AG04450 (cell line): ENCODE results near the gene SP9. TPM values are rescaled to one million over a fixed set of nuclear protein-coding genes. Genes with fewer than 3 reads are reported as not detected.

ENCODE experiments used
- CTCF ChIA-PET: fragments of 300-600, 350-600 bp; formaldehyde crosslinking; extraction: SDS; loops from one replicate; lab custom pipeline; 2022; ENCODE audit warnings: antibody characterized with exemption, inconsistent platforms; lab: Charles Lee
- POLR2A ChIA-PET: fragments of 350-600 bp; formaldehyde crosslinking; extraction: SDS; loops from one replicate; lab custom pipeline; 2021; ENCODE audit warnings: antibody characterized with exemption, inconsistent platforms; lab: Yijun Ruan, JAX
- DNase-seq: peaks from one replicate; pipeline ENCODE4 v3.0.0-alpha.2; 2011; ENCODE audit warnings: low read depth, low spot score
- H3K27ac ChIP-seq: one replicate; pipeline ENCODE4 v1.5.1; 2012; ENCODE audit warnings: low read depth, low read length, control low read depth
- H3K27me3 ChIP-seq: one replicate; pipeline ENCODE4 v1.6.0; 2012; ENCODE audit warnings: low read length; ENCODE audit not compliant: control insufficient read depth, insufficient read depth
- H3K4me3 ChIP-seq: 2 replicates; pipeline ENCODE4 v1.5.1; 2011; ENCODE audit warnings: mild to moderate bottlenecking, low read depth, low read length, control low read depth
- H3K9me3 ChIP-seq: 2 replicates; pipeline ENCODE4 v1.5.1; 2012; ENCODE audit warnings: low read length; ENCODE audit not compliant: control insufficient read depth, insufficient read depth
- CTCF ChIP-seq: IDR thresholded peaks from 2 replicates; pipeline ENCODE4 v1.5.1; 2011; ENCODE audit warnings: low read depth, low read length, control low read depth, inconsistent platforms
- polyA plus RNA-seq: library from polyadenylated mRNA; depleted of rRNA; stranded (reverse); fragments of >200 nt; gene quantifications from 2 replicates; pipeline ENCODE4 v1.2.3, GENCODE V29; 2011

Gene SP9
- polyA plus RNA-seq, 1 experiment = not detected

DNA sequence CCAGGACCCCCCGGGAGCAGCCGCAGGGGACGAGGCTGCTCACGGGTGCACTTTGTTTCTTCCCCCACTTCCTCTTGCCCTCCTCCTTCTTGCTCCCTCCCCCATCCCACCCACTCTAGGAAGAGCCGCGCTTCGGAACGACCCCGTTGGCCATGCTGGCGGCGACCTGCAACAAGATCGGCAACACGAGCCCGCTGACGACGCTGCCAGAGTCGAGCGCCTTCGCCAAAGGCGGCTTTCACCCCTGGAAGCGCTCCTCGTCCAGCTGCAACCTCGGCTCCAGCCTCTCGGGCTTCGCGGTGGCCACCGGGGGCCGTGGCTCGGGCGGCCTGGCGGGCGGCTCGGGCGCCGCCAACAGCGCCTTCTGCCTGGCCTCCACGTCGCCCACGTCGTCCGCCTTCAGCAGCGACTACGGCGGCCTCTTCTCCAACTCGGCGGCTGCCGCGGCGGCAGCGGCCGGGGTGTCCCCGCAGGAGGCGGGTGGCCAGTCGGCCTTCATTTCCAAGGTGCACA is 1.3 kb downstream of the SP9 start:
- CTCF ChIA-PET = interaction anchor here (0.8 kb wide), 1 partner anchor 12 kb away, joined by 3 read pairs; no protein-coding TSS in a partner anchor
- no peak for DNase-seq
- no peak for TF ChIP-seq CTCF
- POLR2A ChIA-PET = no interaction called here
- Histone ChIP-seq H3K4me3 (peak overlapping the region; percentile 25; the same call in 1 of the 2 replicates), H3K27ac (no peak overlapping the region), H3K27me3 (peaks cover 95% of the 10 kb centered on the region), H3K9me3 (peaks cover 8% of the 10 kb centered on the region; the same call in 1 of the 2 replicates)

DNA sequence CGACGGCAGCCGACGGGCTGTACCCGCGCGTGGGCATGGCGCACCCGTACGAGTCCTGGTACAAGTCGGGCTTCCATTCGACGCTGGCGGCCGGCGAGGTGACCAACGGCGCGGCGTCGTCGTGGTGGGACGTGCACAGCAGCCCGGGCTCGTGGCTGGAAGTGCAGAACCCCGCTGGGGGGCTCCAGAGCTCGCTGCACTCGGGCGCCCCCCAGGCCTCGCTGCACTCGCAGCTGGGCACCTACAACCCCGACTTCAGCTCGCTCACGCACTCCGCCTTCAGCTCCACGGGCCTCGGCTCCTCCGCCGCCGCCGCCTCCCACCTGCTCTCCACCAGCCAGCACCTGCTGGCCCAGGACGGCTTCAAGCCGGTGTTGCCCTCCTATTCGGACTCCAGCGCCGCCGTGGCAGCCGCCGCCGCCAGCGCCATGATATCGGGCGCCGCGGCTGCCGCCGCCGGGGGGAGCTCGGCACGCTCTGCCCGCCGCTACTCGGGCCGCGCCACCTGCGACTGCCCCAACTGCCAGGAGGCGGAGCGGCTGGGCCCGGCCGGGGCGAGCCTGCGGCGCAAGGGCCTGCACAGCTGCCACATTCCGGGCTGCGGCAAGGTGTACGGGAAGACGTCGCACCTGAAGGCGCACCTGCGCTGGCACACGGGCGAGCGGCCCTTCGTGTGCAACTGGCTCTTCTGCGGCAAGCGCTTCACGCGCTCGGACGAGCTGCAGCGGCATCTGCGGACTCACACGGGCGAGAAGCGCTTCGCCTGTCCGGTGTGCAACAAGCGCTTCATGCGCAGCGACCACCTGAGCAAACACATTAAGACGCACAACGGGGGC is 2.0 kb downstream of the SP9 start:
- no peak for TF ChIP-seq CTCF
- DNase-seq = no peak
- CTCF ChIA-PET = interaction anchor here (0.8 kb wide), 1 partner anchor 11 kb away, joined by 3 read pairs; no protein-coding TSS in a partner anchor
- no peak overlapping the region for H3K27ac ChIP-seq
- peaks cover 8% of the 10 kb centered on the region; the same call in 1 of the 2 replicates for H3K9me3 ChIP-seq
- peaks cover 90% of the 10 kb centered on the region for H3K27me3 ChIP-seq
- no peak overlapping the region for H3K4me3 ChIP-seq
- POLR2A ChIA-PET = no interaction called here

DNA sequence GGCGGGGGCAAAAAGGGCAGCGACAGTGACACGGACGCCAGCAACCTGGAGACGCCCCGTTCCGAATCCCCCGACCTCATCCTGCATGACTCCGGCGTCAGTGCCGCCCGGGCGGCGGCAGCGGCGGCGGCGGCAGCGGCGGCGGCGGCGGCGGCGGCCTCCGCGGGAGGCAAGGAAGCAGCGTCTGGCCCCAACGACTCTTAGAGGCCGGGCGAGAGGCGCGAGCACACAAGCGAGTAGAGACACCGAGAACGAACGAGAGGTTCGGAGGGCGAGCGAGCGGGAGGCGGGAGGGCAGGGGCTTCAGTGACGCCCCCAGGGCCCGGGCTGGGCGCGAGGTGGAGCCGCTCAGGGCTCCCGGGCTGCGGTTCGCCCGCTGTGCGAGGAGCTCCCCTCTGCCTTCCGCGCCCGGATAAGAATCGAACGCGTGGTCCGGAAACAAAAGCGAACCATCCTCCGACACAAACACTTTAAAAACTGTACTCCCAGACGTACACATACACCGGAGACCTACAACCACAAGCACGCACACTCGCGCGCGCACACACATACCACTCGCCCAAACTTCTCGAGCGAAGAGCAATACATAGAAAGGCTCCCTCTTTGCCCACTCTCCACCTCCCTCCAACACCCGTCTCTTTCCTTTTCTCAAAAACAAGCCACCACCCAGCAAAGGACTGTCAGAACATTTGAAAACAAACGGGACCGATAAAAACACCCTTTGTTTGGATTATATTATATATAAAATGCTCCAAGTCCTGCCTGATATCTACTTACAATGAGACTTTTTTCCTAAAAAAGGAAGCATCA is 2.8 kb downstream of the SP9 start:
- DNase-seq = no peak
- POLR2A ChIA-PET = no interaction called here
- Histone ChIP-seq H3K9me3 (peaks cover 8% of the 10 kb centered on the region; the same call in 1 of the 2 replicates), H3K27me3 (peaks cover 90% of the 10 kb centered on the region), H3K27ac (no peak overlapping the region), H3K4me3 (no peak overlapping the region)
- CTCF ChIA-PET = no interaction called here
- TF ChIP-seq CTCF = no peak

DNA sequence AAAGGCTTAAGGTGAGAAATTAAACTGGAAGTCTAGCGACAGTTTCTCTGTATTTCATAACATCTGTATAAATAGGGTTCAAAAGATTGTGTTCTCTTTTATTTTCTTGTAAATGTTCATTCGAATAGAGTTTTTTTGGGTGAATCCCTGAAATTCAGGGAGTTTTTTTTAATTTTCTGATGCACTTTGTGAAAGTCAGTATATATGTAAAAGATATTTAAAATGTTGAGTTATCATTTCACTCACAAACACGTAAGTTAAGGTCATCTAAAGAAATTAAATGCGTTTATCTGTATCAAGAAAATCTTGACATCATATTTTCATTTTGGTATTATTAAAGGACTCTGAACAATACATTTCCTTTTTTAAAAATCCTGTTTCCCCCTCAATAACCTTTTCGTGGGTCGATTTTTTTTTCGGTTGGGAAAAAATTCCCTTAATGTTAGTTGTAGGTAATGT is 3.4 kb downstream of the SP9 start:
- no peak overlapping the region for H3K27ac ChIP-seq
- no peak for TF ChIP-seq CTCF
- H3K9me3 ChIP-seq = peaks cover 8% of the 10 kb centered on the region; the same call in 1 of the 2 replicates
- DNase-seq = no peak
- peaks cover 90% of the 10 kb centered on the region for H3K27me3 ChIP-seq
- ChIA-PET CTCF (no interaction called here), POLR2A (no interaction called here)
- no peak overlapping the region for H3K4me3 ChIP-seq
